Stimulated activated CD4-positive, alpha-beta T cell treated with anti-CD3 and anti-CD28 coated beads, TNF-alpha, amount 100 ng/mL, for 48 hours (primary cell): ENCODE results near the gene DHFR2.
A peak's percentile ranks its signal among the peaks of the same experiment; 100 is the strongest.
"Not testable (repeated sequence)": the region's sequence is repeated elsewhere in the genome, so short reads cannot be mapped to it uniquely, and the experiment has no call there.

ENCODE experiments used
- DNase-seq, 3 donors: peaks; one replicate each; pipeline ENCODE4 v3.0.0-alpha.2; 2020; ENCODE audit warnings: low read depth in 3 of 3

The DHFR2 gene

DNA sequence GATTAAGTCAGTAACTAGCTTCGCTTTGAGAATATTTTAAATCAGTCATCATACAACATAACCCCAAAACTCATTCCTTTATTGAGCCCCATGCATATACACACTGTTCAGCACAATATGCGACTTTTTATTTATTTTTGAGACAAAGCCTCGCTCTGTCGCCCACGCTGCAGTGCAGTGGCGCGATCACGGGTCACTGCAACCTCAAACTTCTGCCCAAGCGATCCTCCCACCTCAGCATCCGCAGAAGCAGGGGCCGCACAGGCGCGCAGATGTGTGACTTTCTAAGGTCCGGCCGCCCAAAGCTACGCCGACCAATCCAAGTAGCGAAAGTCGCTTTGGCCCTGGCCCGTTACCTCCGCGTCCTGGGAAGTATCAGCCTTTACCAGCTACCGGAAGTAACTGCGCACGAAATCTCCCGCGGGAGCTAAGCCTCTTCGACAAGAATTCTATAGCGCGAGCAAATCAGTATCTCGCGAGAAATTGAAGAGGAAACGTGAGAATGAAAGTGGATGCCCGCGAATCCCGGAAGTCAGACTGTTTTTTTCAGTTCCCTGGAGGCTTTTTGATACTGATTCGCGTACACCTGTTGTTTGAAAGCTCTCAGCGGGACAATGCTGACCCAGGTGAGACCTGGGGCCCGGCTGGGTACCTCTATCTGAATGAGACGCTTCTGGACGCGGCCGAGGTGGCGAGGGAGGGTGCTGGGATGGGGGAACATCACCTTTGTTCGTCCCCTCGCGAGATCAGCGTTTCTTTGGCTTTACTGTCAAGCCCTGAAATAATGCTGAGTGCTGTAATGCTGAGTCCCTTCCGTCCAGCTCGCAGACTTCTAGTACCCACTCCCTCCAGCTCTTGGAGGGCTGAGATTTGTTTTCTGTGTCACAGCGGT lies at the start of gene DHFR2, which contains the start of gene NSUN3:
TSS of gene DHFR2 (minus strand) at position 404 of the 892 bp plus-strand sequence. CDS start 1,405 bp downstream, outside the sequence.
TSS of gene NSUN3 (plus strand) at position 549 of the 892 bp plus-strand sequence. CDS start at position 615, 66 bp downstream.
- peak; percentile 57 to 77 (median 73) for DNase-seq

DNA sequence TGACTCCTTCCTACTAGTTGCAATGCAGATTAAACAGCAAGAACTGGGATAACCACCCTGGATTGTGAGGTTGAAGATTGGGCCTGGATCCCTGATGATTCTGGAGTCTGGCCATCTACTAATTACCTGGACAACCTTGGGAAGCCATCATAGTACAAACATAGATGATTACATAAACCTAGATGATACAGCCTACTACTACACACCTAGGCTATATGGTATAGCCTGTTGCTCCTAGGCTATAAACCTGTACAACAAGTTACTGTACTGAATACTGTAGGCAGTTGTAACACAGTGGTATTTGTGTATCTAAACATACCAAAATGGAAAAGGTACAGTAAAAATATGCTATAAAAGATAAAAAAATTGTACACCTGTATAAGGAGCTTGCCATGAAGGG lies 48.1 kb upstream of the DHFR2 start:
- DNase-seq, result no peak

DNA sequence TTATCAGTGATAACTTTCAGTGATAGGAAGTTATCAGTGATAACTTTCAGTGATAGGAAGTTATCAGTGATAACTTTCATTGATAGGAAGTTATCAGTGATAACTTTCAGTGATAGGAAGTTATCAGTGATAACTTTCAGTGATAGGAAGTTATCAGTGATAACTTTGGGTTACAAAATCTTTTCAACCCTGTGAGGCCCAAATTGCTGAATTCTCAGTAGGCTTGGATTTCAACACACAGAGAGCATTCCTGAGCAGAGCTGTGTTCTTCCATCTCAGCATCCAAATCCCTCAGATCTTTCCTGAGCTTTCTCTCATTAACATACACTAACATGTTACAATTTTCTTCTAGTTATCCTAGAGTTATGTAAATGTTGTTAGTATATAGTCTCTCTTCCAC lies 47.5 kb upstream of the DHFR2 start:
- DNase-seq, result not testable (repeated sequence)

DNA sequence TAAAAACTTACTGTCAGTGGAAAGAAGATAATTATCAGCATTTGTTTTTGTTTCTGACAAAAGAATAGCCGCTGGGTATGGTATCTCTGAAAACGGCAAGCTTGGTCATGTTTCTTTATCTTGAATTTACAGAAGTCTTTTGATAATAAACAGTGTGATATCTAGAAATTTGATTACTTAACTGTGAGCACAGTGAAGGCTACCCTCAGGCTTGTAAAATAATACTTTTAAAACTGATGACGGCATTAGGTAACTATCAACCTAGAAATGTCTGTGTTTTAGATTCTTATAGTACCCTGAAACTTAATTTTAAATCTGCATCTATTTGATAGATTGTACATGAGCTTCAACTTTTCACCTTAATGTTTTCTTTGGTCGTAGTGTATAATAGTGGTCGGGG lies 43.6 kb upstream of the DHFR2 start:
- DNase-seq, result no peak

DNA sequence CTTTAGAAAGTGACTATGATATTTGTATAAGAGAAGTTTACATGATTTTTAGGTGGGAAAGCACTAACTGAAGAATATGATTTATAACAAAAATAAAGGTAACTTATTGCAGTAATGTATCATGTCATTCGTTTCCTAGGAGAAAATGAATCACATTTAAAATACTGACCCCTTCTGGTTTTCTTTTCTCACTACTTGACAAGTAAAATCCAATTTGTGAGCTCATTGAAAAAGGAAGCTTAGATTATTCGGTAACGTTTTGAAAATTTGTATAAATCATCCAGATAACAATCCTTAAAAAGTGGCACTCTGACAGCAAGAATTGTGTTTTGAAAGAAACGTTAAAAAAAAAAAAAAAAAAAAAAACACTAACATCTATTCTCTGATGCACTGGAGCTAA lies 39.1 kb upstream of the DHFR2 start:
- no peak for DNase-seq

DNA sequence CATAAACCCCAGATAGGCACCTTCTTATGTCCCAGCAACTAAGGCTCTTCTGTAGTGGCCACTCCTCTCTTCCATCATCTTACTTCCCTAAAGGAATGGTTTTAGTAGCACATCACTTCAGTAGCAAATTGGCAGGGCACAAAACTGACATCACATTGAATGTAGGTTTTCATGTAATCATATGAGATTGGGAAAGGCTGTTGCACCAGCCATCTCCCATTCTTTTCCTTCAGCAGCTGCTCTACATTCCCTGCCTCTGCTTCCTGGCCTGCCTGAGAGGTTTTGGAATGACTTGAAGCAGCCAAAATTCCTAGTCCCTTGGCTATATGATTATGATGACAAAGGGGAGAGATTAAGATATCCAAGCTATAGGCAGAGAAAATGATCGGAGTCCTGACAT lies 36.6 kb upstream of the DHFR2 start:
- DNase-seq, result no peak

DNA sequence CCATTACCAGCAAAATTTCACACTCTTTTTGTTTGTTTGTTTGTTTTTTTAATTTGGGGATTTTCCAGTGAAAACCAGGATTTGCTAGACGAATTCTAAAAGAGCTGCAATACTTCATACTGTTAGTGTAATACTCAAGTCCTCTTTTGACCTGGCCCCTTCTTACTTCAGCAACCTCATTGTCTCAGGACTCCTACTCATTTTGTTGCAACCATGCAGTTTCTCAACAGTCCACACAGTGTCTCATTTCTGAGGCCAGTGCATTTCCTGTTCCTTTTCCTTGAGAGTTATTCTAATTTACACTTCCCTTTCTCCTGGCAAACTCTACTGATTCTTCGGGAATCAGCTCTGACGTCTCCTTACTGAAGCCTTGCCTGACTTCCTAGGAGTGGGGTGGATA lies 35.7 kb upstream of the DHFR2 start:
- DNase-seq, result no peak

DNA sequence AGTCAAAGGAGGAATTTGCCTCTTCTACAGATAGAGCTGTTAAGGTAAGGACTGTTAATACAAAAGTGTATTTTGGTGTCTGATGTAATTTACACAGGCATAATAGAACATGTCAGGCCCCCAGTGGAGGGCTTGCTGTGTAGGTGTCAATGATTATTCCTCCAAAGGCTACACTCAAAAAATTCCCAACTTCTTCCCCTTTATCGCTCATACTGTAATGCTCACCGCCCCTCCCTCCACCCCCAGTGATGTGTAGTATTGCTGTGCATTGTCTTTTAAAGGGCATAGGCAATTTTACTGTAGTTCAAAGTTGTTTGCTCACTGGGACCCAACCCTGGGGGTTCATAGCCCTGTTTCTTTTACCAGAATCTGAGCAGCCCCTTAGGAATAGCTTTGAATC lies 32.4 kb upstream of the DHFR2 start:
- DNase-seq, result no peak

DNA sequence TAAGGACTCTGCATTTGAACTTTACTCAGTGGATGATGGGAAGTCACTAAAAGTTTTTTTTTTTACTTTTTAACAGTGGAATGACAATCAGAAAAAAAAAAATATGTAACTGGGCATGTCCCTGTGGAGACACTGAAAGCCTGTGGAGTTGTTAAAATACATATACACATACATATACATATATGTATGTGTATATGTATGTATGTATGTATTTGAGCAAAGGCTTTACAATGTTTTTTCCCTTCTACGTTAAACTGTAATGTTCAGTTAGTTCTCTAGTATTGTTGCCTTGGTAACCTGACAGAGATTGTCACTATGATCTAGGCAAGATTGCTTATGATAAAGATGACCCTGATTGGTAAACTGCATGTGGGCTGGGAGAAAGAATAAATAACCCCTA lies 30.4 kb upstream of the DHFR2 start:
- no peak for DNase-seq

DNA sequence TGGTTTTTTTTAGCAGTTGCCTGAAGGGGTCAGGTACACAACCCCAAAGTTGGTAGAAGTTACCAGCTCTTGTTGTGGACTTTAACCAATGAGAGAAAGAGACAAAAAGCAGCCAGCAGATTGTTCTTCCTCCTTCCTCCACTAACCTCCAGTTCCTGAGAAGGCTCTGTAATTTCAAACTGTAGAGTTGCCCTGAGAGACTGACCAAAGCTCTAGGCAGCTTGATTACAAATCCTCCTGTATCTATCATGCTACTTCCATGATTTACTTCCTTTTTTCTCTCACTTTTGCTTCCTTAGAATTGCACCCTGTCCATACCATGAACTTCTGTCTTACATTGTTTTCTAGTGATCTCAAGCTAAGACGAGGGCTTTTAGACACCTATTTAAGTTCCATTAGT lies 29.4 kb upstream of the DHFR2 start:
- no peak for DNase-seq

DNA sequence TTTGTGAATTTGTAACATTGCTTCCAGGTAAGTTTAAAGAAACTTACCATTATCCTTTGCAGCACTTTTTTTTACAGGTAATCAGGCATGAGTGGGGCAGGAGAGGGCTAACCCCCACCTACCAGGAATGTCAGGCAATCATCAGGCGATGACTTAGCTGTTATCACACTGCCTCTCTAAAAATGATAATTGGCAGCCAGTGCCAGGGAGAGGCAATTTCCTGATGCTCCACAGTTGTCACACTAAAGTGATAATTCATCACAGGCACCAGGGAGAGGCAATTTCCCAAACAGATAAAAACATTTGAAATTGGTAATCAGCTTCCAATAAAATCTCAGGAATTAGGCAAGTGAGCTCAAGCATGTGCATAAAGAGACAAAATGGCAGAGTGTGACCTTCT lies 26.4 kb upstream of the DHFR2 start:
- DNase-seq, result no peak

DNA sequence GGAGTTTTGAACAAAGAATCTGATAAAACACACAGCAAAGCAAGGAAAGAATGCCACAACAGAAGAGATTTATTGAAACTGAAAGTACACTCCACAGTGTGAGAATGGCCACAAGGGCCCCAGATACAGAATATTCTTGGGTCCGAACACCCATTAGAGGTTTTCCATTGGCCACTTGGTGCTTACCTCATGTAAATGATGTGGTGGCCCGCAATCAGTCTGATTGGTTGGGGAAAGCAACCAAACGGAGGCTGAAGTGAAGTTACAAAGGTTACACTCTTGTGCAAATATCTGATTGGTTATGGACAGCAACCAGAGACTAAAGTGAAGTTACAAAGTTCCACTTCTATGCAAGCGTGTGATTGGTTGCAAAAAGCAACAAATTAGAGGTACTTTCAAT lies 20.5 kb upstream of the DHFR2 start:
- no peak for DNase-seq

DNA sequence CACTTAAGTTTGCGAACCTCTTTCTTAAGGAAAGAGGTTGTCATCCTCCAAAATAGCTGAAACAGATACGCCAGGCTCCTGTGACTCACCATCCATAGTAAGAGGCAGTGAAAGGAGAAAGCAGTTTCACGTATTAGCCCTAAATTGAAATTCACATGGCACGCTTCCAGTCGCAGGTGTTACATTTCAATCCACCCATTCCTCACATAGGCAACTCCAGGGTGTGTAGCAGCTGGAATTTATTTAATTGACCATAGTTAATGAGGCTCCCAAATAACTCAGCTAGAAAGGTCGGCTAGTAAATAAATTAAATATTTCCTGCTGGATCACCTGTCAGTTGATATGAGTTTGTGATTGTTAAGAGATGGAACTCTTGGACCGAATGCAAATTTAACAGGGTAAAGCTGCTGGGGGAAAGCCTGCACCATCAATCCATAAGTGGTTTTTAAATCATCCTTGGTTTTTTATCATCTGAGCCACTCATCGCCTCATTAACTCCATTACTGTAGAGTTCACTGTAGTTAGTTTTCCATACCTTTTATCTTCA lies 19.7 kb upstream of the DHFR2 start:
- DNase-seq, result no peak

DNA sequence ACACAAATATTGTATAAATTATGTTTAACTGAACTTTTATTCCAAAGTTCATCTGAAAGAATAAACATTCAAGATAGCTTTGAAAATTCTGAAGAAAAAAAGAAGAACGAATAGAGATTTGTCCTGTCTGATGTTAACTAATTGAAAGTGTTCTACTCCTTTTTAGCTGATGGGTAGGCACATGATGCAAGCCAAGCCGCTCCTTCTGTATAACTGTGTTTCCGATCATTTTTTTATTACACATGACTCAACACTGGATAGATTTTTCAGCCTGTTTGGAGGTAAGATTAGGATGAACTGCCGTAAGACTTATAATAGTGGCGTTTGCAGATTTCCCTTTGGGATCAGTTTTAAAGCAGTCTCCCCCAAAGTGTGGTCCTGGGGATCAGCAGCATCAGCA lies 19.2 kb upstream of the DHFR2 start:
- DNase-seq, result no peak

DNA sequence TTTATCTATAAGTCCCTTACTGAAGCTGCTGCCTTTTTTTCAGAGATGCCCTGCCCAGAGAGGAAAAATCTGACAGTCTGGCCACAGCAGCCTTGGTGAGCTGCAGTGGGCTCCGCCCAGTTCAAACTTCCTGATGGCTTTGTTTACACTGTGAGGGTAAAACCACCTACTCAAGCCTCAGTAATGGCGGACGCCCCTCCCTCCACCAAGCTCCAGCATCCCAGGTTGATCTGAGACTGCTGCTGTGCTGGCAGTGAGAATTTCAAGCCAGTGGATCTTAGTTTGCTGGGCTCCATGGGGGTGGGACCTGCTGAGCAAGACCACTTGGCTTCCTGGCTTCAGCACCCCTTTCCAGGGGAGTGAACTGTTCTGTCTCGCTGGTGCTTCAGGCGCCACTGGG lies 17.8 kb upstream of the DHFR2 start:
- not testable (repeated sequence) for DNase-seq

DNA sequence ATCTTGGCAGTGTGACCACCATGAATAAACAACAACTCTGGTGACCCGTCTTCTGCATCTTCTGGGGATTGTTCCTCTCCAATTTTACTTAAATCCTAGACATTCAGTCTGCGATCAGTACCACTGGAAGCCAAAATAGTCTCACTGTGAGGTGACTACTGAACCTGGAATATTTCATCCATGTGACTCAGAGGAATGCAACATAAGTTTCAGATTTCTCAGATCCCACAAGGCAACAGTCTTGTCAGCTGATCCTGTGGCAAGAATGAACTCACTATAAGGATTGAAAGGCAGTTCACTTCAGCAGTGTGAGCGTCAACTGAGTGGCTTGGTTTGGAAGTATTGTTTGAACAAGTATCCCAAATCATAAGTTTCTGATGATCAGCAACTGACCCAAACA lies 13.3 kb upstream of the DHFR2 start:
- no peak for DNase-seq

DNA sequence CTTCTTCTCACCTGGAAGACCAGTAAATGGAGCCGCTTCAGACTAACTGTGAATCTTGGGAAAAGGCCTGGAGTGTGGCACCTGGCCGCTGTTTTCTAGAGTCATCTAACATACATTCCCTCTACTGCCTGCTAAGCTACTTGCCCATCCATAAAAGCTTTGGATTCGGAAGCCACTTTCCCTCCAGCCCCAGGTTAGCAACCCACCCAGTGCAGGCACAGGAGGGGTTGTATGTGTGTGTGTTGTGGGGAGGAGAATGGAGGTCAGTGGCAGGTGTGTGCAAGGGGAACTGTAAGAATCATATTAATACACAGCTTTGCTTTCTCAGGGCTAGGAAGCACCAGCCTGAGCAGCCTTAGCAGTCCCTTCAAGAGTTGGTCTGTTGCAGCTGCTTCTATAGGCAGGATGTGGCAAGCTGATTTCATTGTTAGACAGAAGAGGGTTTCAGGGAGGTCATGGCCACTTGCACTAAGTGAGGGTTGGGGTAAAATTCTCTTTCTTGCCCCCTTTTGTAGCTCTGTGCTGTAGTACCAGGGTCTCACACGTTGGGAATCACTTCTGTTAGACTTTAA lies 9.1 kb upstream of the DHFR2 start:
- DNase-seq, result no peak

DNA sequence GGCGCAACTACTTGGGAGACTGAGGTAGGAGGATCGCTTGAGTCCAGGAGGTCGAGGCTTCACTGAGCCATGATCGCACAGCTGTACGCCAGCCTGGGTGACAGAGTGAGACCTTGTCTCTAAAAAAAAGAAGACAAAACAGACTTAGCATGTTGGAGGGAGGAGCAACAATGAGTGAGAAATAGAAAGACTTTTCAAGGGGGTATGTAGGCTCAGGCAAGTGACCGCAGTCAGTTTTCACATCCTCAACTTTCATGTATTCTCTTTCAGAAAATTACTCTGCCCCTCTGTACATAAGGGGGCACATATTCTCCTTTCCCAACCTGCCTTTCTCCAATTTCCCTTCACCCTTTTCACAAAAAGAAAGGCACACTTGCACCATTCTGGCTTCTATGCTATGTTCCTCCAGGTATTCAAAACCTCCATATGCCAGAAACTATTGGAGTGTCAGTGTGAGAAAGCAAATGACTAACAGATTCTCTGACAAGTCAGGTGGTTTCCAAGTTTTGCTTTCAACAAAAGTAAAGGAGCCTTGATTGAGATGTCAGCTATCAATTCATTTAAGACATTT lies 7.7 kb upstream of the DHFR2 start:
- DNase-seq, result no peak

DNA sequence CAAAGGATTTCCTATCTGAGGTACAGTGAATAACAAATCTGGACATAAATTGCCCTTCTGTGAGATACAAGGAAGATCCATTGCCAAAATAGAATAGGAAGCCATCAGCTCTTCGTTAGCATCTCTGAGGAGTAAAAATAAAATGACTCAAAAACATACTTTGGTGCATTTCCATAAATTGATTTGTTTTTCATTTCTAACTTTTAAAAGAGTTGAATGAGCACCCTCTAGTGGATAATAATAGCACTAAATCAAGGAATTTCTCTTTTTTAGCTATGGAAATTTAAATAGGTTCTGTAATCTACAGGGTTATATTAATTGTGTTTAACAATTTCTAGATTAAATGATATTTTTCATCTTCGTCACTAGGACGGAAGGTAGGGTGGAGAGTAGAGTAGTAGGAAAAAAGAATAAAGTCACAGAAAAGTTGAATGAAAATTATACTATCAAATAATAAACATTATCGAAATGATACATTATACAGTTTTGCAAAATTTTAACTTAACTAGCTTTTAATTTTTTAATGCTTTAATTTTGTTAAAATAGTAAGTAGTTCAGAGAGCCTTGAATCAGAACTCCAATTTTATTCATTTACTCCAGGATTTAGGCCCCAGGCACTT lies 6.6 kb upstream of the DHFR2 start:
- no peak for DNase-seq

DNA sequence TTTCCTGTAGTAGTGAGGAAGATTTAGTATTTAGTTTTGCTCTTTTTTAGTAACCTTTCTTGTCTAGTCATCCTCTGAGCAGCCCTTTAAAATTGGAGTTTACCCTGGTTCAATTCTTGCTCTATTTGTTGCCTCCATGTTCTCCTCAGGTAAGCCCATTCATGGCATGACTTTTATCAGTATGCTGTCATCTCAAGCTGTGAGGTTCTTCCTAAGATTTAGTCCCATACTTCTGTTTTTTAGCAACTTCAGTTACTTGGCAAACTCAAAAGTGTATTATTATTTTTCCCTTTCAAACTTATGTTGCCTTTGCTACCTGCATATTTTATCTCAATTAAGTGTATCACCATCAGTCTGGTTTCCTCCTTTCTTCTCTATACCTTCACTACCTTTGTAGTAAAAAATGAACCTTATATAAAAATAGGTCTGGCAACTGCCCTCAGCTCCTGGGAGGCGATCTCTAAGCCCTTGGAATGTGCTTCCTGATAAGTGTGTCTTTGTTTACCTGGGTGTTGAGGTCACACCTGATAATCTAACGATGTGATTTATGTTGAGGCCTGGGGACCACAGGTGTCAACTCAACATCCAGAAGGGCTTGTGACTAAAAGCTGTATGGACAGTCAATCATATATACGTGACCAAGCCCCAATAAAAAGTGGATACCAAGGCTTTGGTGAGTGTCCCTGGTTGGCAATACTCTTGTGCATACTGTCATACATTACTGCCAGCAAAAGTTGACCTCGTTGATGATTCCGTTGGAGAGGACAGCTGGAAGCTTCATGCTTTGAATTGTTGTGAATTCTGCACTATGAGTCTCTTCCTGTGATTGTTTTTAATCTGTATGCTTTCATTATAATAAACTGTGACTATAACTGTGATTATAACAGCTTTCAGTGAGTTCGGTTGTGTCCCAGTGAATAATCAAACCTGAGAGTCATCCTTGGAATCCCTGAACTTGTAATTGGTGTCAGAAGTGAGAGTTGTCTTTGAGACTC lies 4.1 kb upstream of the DHFR2 start:
- no peak for DNase-seq
